Glutamatergic neuron (in vitro differentiated cells): ENCODE results near the gene EPS8. TPM values are rescaled to one million over a fixed set of nuclear protein-coding genes. Genes with fewer than 3 reads are reported as not detected.

Experiments used
- DNase-seq: peaks from one replicate; pipeline ENCODE4 v3.0.0; 2022
- H3K27ac Mint-ChIP-seq: one replicate; pipeline ENCODE4 v1.8.0; 2020; ENCODE audit warnings: mild to moderate bottlenecking, mixed read lengths, inconsistent platforms; ENCODE audit not compliant: unreplicated experiment
- H3K27me3 Mint-ChIP-seq: one replicate; pipeline ENCODE4 v1.8.0; 2020; ENCODE audit warnings: mild to moderate bottlenecking, moderate library complexity, mixed read lengths, inconsistent platforms; ENCODE audit not compliant: unreplicated experiment
- H3K36me3 Mint-ChIP-seq: one replicate; pipeline ENCODE4 v1.8.0; 2020; ENCODE audit warnings: mild to moderate bottlenecking, mixed read lengths, inconsistent platforms; ENCODE audit not compliant: unreplicated experiment
- H3K4me1 Mint-ChIP-seq: one replicate; pipeline ENCODE4 v1.8.0; 2020; ENCODE audit warnings: mild to moderate bottlenecking, low read depth, mixed read lengths, inconsistent platforms; ENCODE audit not compliant: unreplicated experiment
- H3K4me3 Mint-ChIP-seq: one replicate; pipeline ENCODE4 v1.8.0; 2020; ENCODE audit warnings: mild to moderate bottlenecking, mixed read lengths, inconsistent platforms; ENCODE audit not compliant: unreplicated experiment
- H3K9me3 Mint-ChIP-seq: one replicate; pipeline ENCODE4 v1.8.0; 2020; ENCODE audit warnings: mild to moderate bottlenecking, moderate library complexity, mixed read lengths, inconsistent platforms; ENCODE audit not compliant: unreplicated experiment
- total RNA-seq: library from RNA; stranded (reverse); fragmentation: NEBNext Ultra II Directional; extraction: Animal tissue kit (Norgen Biotek cat#: 25700); gene quantifications from one replicate; pipeline ENCODE4 v1.2.1, GENCODE V29; 2021; ENCODE audit not compliant: unreplicated experiment
- TF ChIP-seq, protein P1 (sequence below): fragments of 200-600 bp; sonication (generic); IDR thresholded peaks from one replicate; pipeline ENCODE4 v1.5.0; 2021; ENCODE audit not compliant: partially characterized antibody, unreplicated experiment

Gene EPS8
- total RNA-seq, 1 donor from 2014 or later = 4.3 TPM

DNA sequence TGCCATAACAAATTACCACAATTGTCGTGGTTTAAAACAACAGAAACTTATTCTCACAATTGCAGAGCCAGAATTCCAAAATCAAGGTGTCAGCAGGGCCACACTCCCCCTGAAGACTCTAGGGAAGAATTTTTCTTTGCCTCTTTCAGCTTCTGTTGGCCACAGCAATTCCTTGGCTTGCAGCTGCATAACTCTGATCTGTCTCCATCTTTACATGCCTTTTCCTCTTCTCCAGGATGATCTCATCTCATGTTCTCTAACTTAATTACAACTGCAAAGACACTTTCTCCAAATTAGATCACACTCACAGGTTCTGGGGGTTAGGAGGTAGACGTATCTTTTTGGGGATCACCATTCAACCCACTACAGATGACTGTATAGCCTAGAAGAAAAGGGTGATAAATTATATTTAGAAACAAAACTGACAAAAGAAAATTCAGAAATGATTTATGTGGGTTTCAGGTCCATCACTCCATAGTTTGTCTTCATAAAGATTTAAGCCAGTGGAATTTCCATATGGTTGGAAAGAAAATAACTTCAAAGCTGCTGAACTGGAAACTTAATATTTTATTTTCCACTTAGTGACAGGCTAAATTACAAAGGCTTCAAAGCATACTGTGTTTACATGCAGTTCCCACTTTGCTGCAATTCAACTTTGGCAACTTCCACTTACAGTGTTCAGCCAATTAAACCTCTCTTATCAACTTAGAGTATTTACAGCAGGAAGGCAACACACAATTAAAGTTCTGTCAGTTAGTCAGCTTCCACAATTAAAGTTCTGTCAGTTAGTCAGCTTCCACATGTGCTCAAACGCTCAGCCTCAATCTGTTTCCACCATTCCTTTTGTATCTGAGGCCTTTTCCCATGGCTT, 213.3 kb downstream of the EPS8 start:
- H3K27ac Mint-ChIP-seq = no peak overlapping the region
- H3K27me3 Mint-ChIP-seq = no peaks in the 10 kb centered on the region
- H3K36me3 Mint-ChIP-seq = peaks cover 4% of the 10 kb centered on the region
- H3K4me3 Mint-ChIP-seq = no peak overlapping the region
- TF ChIP-seq, protein P1, sequence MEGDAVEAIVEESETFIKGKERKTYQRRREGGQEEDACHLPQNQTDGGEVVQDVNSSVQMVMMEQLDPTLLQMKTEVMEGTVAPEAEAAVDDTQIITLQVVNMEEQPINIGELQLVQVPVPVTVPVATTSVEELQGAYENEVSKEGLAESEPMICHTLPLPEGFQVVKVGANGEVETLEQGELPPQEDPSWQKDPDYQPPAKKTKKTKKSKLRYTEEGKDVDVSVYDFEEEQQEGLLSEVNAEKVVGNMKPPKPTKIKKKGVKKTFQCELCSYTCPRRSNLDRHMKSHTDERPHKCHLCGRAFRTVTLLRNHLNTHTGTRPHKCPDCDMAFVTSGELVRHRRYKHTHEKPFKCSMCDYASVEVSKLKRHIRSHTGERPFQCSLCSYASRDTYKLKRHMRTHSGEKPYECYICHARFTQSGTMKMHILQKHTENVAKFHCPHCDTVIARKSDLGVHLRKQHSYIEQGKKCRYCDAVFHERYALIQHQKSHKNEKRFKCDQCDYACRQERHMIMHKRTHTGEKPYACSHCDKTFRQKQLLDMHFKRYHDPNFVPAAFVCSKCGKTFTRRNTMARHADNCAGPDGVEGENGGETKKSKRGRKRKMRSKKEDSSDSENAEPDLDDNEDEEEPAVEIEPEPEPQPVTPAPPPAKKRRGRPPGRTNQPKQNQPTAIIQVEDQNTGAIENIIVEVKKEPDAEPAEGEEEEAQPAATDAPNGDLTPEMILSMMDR = no peak
- H3K9me3 Mint-ChIP-seq = peaks cover 2% of the 10 kb centered on the region
- no peaks in the 10 kb centered on the region for H3K4me1 Mint-ChIP-seq
- DNase-seq = no peak

DNA sequence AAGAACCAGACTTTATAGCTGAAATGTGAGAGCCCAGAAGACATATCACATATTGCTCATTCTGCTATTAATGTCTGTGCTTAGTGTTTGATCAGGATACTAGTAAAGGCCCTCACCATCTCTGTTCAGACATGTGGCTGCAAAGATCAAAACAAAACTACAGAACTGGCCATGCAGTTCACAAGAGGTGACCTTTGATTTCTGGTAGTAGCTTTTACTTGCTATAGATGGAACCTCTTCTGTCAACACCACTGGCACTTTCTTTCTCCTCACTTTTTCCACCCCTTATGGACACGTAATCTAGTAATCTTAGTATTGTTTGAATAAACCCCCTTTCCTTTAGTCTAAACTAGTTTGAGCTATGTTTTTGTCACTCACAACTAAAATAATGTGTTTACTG, 214.8 kb downstream of the EPS8 start:
- Mint-ChIP-seq H3K36me3 (peaks cover 4% of the 10 kb centered on the region), H3K4me3 (no peak overlapping the region), H3K9me3 (no peaks in the 10 kb centered on the region), H3K4me1 (no peaks in the 10 kb centered on the region), H3K27ac (no peak overlapping the region), H3K27me3 (no peaks in the 10 kb centered on the region)
- TF ChIP-seq, protein P1 = no peak
- DNase-seq = no peak

Other genes starting within 250 kb of the EPS8 start
- gene STRAP, start 93.0 kb upstream of the EPS8 start, total RNA-seq = 159 TPM
- 55.6 TPM for gene DERA, start 121.9 kb upstream of the EPS8 start, total RNA-seq